Neutrophil (primary cell): ENCODE measurements around the gene RET.
A peak's percentile ranks its signal among the peaks of the same experiment; 100 is the strongest.

Experiments
- H3K27ac ChIP-seq: fragments of 200-600 bp; sonication (generic); 2 replicates; pipeline ENCODE4 v1.5.1; 2016; ENCODE audit warnings: mild to moderate bottlenecking, moderate library complexity
- H3K27me3 ChIP-seq: fragments of 200-600 bp; sonication (generic); 2 replicates; pipeline ENCODE4 v1.6.0; 2016; ENCODE audit warnings: mild to moderate bottlenecking
- H3K36me3 ChIP-seq: fragments of 200-600 bp; sonication (generic); 2 replicates; pipeline ENCODE4 v1.5.1; 2017
- H3K4me1 ChIP-seq, 2 experiments: fragments of 200-600 bp in 1 of 2; sonication (generic) in 1 of 2; 1 replicate in 1 of 2; 2 replicates in 1 of 2; pipeline versions ENCODE4 v1.5.1 to v1.6.1; 2013 to 2016; ENCODE audit warnings: low read depth in 1 of 2, low read length in 1 of 2, mild to moderate bottlenecking in 1 of 2, moderate library complexity in 1 of 2; ENCODE audit not compliant: control insufficient read depth in 1 of 2, insufficient read depth in 1 of 2
- H3K4me3 ChIP-seq, 2 experiments: fragments of 200-600 bp in 1 of 2; sonication (generic) in 1 of 2; 1 replicate in 1 of 2; 2 replicates in 1 of 2; pipeline ENCODE4 v1.5.1; 2013 to 2016; ENCODE audit warnings: low read depth in 1 of 2, low read length in 1 of 2, mild to moderate bottlenecking in 1 of 2, moderate library complexity in 1 of 2
- H3K9me3 ChIP-seq: fragments of 200-600 bp; sonication (generic); 2 replicates; pipeline ENCODE4 v1.5.1; 2016
- CTCF ChIP-seq: fragments of 200-600 bp; sonication (generic); IDR thresholded peaks from 2 replicates; pipeline ENCODE4 v1.5.1; 2016; ENCODE audit warnings: antibody characterized with exemption

The RET gene

GRCh38 chr10:43166207-43166879, 89.5 kb downstream of the RET start:
- H3K27me3 ChIP-seq, result no peaks in the 10 kb centered on the region
- no peaks in the 10 kb centered on the region for H3K9me3 ChIP-seq
- H3K4me3 ChIP-seq, result no peak overlapping the region
- peak overlapping the region; percentile 66 for H3K27ac ChIP-seq
- peaks cover 69% of the 10 kb centered on the region for H3K36me3 ChIP-seq
- H3K4me1 ChIP-seq, result peaks cover 50 to 51% of the 10 kb centered on the region in 2 experiments
- TF ChIP-seq CTCF, result no peak

- peak overlapping the region; percentile 66 for H3K27ac ChIP-seq
- H3K27me3 ChIP-seq, result no peaks in the 10 kb centered on the region
- H3K4me3 ChIP-seq, result no peak overlapping the region
- H3K36me3 ChIP-seq, result peaks cover 64% of the 10 kb centered on the region
- no peak for TF ChIP-seq CTCF
- H3K9me3 ChIP-seq, result no peaks in the 10 kb centered on the region
- H3K4me1 ChIP-seq, result peaks cover 50 to 53% of the 10 kb centered on the region in 2 experiments
Measured at GRCh38 chr10:43166880-43167497, 90.1 kb downstream of the RET start.

GRCh38 chr10:43167498-43167889, 90.6 kb downstream of the RET start:
- Histone ChIP-seq H3K36me3 (peaks cover 64% of the 10 kb centered on the region), H3K4me1 (peaks cover 56% of the 10 kb centered on the region in 2 experiments), H3K27me3 (no peaks in the 10 kb centered on the region), H3K4me3 (no peak overlapping the region), H3K27ac (peak overlapping the region; percentile 66), H3K9me3 (no peaks in the 10 kb centered on the region)
- no peak for TF ChIP-seq CTCF

- H3K36me3 ChIP-seq, result peaks cover 68% of the 10 kb centered on the region
- peaks cover 63% of the 10 kb centered on the region in 2 experiments for H3K4me1 ChIP-seq
- no peaks in the 10 kb centered on the region for H3K27me3 ChIP-seq
- no peak overlapping the region for H3K4me3 ChIP-seq
- H3K27ac ChIP-seq, result peak overlapping the region; percentile 81
- no peak for TF ChIP-seq CTCF
- no peaks in the 10 kb centered on the region for H3K9me3 ChIP-seq
Measured at GRCh38 chr10:43170491-43170890, 93.6 kb downstream of the RET start.

GRCh38 chr10:43172645-43173044, 95.8 kb downstream of the RET start:
- H3K9me3 ChIP-seq, result no peaks in the 10 kb centered on the region
- no peak overlapping the region for H3K4me3 ChIP-seq
- H3K4me1 ChIP-seq, result peaks cover 42 to 44% of the 10 kb centered on the region in 2 experiments
- no peaks in the 10 kb centered on the region for H3K27me3 ChIP-seq
- peak overlapping the region; percentile 81 for H3K27ac ChIP-seq
- peaks cover 83% of the 10 kb centered on the region for H3K36me3 ChIP-seq
- no peak for TF ChIP-seq CTCF
